ENCODE measurements around the gene KXD1. TPM values are rescaled to one million over a fixed set of nuclear protein-coding genes. Genes with fewer than 3 reads are reported as not detected.

The KXD1 gene
- polyA plus RNA-seq, 1 of the 3 experiments (the other 2 are of a cell fraction): 151 TPM

DNA sequence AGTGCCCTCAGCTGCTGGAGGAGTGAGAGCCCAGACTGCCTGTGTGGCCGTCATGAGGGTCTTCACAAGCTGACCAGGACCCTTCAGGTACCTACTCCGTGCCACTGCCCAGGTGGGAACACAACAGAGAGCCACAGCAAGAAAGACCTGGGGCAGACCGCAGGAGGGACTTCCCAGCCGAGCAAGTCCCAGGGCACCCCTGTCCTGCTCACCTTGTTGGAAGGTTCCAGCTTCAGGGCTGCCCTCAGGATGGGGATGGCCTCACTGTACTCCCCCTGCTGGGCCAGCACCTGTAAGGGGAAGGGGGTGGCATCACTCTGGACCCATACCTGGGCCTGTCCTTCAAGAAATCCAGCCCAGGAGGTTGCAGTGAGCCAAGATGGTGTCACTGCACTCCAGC lies 24.6 kb upstream of the KXD1 start (continued):
- no peak for TF ChIP-seq TAF1 (IDR thresholded peaks at IDR 0.05; ENCODE audit: borderline replicate concordance, low read depth, low read length)
- TF ChIP-seq NRF1 (IDR thresholded peaks at IDR 0.05; ENCODE audit: low read depth, low read length): no peak
- no peak for TF ChIP-seq SIN3A (IDR thresholded peaks at IDR 0.05; ENCODE audit: borderline replicate concordance, low read depth, low read length)

DNA sequence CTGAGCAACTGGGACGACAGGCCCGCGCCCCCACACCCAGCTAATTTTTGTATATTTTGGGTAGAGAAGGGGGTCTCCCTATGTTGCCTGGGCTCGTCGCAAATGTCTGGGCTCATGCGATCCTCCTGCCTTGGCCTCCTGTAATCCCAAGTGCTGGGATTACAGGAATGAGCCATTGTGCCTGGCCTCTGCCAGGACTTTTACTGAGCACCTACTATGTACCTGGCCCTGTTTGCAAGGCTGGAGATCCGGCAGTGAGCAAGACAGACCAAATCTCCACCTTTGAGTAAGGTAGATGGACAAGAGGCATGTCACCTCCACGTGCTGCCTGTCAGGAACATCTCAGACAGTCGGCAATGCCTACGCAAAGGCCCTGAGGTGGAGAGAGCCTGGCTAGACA lies 21.2 kb upstream of the KXD1 start:
- Histone ChIP-seq H3K9ac (no peak overlapping the region), H3K79me2 (ENCODE audit: insufficient read depth) (peaks cover 4% of the 10 kb centered on the region; the same call in 1 of the 2 replicates), H3K4me3 (ENCODE audit: low read depth in 2 of 2, low read length in 1 of 2) (no peak overlapping the region), H3K27ac (ENCODE audit: low read depth in 2 of 2, low read length in 1 of 2) (no peak overlapping the region), H2AFZ (ENCODE audit: low read depth) (no peak overlapping the region), H3K36me3 (replicated peaks in 1 of 2; ENCODE audit: control insufficient read depth in 1 of 2, insufficient read depth in 2 of 2, low read length in 1 of 2) (peaks cover 20 to 43% of the 10 kb centered on the region in 2 experiments), H3K4me1 (ENCODE audit: control insufficient read depth in 1 of 2, insufficient read depth in 2 of 2, low read depth in 1 of 2, low read length in 1 of 2) (no peaks in the 10 kb centered on the region), H3K9me2 (no peaks in the 10 kb centered on the region), H3K9me3 (no peaks in the 10 kb centered on the region), H3K27me3 (ENCODE audit: insufficient read depth) (no peaks in the 10 kb centered on the region), H3F3A (replicated peaks; ENCODE audit: insufficient read depth) (peaks cover 4% of the 10 kb centered on the region), H3K4me2 (no peak overlapping the region), H4K20me1 (ENCODE audit: insufficient read depth) (no peaks in the 10 kb centered on the region)
- POLR2A ChIA-PET: no interaction called here
- CTCF ChIA-PET: interaction anchor here (0.6 to 1.1 kb wide), 2 partner anchors 74 to 86 kb away, joined by 3 read pairs; no protein-coding TSS in a partner anchor
- no peak for DNase-seq
- no peak for TF ChIP-seq RXRA (IDR thresholded peaks at IDR 0.05; ENCODE audit: borderline replicate concordance, low read depth)
- TF ChIP-seq, protein P1, sequence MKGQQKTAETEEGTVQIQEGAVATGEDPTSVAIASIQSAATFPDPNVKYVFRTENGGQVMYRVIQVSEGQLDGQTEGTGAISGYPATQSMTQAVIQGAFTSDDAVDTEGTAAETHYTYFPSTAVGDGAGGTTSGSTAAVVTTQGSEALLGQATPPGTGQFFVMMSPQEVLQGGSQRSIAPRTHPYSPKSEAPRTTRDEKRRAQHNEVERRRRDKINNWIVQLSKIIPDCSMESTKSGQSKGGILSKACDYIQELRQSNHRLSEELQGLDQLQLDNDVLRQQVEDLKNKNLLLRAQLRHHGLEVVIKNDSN (IDR thresholded peaks at IDR 0.05; ENCODE audit: borderline replicate concordance, low read depth): no peak
- no peak for TF ChIP-seq MEF2A (IDR thresholded peaks at IDR 0.05; ENCODE audit: borderline replicate concordance, low read depth)
- TF ChIP-seq GABPA (IDR thresholded peaks at IDR 0.05; ENCODE audit: low read depth): no peak
- TF ChIP-seq RCOR1 (IDR thresholded peaks at IDR 0.05; ENCODE audit: low read length): no peak
- TF ChIP-seq, protein P2, sequence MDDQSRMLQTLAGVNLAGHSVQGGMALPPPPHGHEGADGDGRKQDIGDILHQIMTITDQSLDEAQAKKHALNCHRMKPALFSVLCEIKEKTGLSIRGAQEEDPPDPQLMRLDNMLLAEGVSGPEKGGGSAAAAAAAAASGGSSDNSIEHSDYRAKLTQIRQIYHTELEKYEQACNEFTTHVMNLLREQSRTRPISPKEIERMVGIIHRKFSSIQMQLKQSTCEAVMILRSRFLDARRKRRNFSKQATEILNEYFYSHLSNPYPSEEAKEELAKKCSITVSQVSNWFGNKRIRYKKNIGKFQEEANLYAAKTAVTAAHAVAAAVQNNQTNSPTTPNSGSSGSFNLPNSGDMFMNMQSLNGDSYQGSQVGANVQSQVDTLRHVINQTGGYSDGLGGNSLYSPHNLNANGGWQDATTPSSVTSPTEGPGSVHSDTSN (IDR thresholded peaks at IDR 0.05): no peak
- no peak for TF ChIP-seq RFX5 (IDR thresholded peaks at IDR 0.05; ENCODE audit: low read length)
- TF ChIP-seq, protein P3, sequence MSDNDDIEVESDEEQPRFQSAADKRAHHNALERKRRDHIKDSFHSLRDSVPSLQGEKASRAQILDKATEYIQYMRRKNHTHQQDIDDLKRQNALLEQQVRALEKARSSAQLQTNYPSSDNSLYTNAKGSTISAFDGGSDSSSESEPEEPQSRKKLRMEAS (IDR thresholded peaks at IDR 0.05; ENCODE audit: low read depth): no peak
- TF ChIP-seq POLR2AphosphoS5 (IDR thresholded peaks at IDR 0.05; ENCODE audit: low read depth, low read length): no peak
- TF ChIP-seq, protein P4, sequence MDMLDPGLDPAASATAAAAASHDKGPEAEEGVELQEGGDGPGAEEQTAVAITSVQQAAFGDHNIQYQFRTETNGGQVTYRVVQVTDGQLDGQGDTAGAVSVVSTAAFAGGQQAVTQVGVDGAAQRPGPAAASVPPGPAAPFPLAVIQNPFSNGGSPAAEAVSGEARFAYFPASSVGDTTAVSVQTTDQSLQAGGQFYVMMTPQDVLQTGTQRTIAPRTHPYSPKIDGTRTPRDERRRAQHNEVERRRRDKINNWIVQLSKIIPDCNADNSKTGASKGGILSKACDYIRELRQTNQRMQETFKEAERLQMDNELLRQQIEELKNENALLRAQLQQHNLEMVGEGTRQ (IDR thresholded peaks at IDR 0.05; ENCODE audit: borderline replicate concordance, low read depth, low read length): no peak
- no peak for TF ChIP-seq TAF1 (IDR thresholded peaks at IDR 0.05; ENCODE audit: borderline replicate concordance, low read depth, low read length)
- TF ChIP-seq NFIC (IDR thresholded peaks at IDR 0.05; ENCODE audit: borderline replicate concordance): no peak
- TF ChIP-seq, protein P5, sequence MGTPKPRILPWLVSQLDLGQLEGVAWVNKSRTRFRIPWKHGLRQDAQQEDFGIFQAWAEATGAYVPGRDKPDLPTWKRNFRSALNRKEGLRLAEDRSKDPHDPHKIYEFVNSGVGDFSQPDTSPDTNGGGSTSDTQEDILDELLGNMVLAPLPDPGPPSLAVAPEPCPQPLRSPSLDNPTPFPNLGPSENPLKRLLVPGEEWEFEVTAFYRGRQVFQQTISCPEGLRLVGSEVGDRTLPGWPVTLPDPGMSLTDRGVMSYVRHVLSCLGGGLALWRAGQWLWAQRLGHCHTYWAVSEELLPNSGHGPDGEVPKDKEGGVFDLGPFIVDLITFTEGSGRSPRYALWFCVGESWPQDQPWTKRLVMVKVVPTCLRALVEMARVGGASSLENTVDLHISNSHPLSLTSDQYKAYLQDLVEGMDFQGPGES (IDR thresholded peaks at IDR 0.05; ENCODE audit: low read depth, low read length): no peak
- 91% methylated on average over 7 of the region's 10 CpGs for WGBS (ENCODE audit: low lambda C conversion rate)

Measured in SK-N-SH (cell line).